GM18511 (cell line): ENCODE measurements around the gene RNF114.
"Not testable (repeated sequence)": the region's sequence is repeated elsewhere in the genome, so short reads cannot be mapped to it uniquely, and the experiment has no call there.

Experiments
- ATAC-seq: cut with Tn5 transposase; IDR thresholded peaks from one replicate; pipeline ENCODE4 v1.9.1; 2021; ENCODE audit warnings: mild to moderate bottlenecking, moderate library complexity; ENCODE audit not compliant: unreplicated experiment

RNF114 gene

DNA sequence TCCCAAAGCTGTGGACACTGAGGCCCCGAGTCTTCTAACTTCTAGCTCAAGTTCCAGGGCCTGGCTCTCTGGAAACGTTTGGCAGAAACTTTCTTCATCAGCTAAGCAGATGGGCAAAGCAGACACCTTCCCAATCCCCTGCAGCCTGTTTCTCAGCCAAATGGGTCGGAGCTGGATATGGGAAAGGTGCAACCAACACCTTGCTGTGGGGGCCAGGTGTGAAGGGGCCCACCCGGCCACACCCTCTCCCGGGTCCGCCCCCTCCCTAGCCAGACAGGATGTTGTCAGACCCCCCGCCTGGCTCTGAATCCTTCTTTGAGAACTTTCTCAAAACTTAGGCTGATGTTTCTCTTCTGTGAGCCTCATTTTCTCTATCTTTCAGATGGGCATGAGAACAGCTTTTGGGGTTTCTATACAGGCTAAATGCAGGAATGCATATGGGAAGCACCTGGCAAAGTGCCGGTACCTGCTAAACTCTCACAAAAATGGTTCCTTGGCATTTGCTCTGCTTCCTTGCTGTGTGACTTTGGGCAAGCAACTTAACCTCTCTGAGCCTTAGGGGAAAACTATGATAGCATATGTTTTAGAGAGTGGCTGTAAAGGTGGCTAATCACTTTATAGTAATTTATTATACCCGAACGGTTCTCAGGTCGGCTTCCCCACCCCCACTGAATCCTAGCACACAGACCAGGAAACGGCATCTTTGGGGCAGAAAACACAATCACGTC is 48.4 kb downstream of the RNF114 start:
- ATAC-seq = no peak

DNA sequence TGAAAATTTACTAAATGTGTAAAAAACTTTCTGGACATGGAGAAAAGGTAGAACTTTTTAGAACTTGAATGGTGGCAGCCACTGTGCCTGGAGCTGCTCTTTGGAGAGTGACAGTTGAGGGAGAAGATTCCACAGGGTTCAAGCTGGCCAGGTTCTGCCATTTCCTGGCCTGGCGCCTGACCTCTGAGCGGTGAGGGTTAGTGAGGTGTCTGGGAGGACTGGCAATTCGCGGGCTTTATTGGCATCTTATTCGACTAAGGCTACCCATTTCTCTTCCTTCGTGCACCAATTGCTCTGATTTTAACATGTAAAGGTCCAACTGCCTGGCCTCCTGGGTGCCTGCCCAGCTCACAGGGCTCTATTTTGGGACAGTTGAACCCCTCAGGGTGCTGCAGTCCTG is 49.0 kb downstream of the RNF114 start:
- no peak for ATAC-seq

GRCh38 chr20:49985617-49986016 is 49.4 kb downstream of the RNF114 start:
- ATAC-seq = no peak

DNA sequence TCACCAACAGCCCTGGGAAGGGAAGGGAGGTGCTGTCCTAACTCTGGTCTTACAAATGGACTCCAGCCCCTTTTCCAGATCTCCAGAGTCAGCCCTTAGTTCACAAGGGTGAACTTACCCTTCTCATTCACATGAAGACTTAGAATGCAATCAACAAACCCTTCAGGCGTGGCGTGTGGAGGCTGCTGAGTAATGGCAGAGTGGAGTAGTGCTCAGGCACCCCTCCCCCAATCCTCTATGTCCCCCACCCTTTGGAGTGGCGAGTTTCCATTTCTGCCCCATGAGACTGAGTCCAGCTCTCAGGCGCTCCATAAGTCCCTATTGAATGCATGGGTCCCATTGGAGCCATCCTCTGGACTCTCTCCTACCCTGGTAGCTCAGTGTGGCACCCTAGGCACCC is 49.9 kb downstream of the RNF114 start:
- no peak for ATAC-seq

- no peak for ATAC-seq
Observed at GRCh38 chr20:49987015-49987867, 51.0 kb downstream of the RNF114 start.

GRCh38 chr20:49987868-49988690 is 51.9 kb downstream of the RNF114 start:
- ATAC-seq = no peak

GRCh38 chr20:49989234-49990065 is 53.3 kb downstream of the RNF114 start:
- no peak for ATAC-seq

DNA sequence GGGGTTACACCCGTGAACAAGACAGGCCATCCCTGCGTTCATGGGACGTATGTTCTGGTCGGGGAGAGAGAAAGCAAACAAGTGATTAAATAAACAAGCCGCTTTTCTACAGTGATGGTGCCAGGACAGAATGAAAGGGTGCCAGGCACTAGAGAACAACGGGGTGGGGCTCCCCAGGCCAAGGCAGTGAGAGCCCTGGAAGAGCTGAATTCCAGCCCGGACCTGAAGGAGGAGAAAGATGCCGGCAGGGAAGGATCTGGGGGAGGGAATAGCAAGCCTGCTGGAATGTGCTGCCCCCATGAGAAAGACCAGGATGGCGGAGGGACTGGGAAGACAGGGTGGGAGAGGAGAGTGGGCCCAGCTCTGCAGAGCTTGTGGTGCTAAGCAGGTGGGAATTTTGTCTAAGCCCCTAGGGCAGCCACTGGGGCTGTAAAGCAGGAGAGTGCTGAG is 54.1 kb downstream of the RNF114 start:
- no peak for ATAC-seq

DNA sequence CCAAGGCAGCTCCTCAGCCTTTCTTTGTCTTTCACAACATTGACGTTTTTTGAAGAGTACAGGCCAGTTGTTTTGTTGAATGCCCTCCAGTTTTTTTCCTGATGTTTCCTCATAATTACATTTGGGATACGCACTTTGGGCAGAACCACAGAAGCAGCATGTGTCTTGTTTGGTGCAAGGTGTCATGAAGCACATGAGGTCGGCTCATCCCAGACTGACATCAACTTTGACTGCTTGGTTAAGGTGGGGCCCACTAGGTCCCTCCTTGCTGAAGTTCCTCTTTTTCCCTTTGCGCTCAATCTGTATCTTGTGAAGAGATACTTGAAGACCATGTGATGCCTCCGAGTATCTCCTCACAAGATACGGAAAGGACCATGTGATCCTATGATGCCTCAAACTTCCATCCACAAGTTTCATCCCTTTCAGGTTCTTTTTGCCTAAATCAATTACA is 57.1 kb downstream of the RNF114 start:
- no peak for ATAC-seq

DNA sequence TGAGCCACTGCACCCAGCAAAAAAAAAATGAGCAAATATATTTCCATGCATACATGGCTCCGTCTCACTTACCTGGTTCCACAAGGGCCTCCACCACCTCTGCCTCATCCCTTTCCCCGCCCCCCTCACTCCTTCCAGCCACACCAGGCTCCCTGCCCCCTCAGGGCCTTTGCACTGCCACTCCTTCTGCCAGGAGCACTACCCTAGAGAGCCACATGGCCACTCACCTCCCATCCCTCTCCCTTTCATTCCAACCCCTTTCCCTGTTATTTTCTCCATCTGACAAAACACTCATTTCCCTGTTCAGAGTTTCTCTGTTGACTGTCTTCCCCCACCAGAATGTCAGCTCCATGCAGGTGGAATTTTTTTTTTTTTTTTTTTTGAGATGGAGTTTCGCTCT is 59.4 kb downstream of the RNF114 start:
- no peak for ATAC-seq

GRCh38 chr20:49998478-49999188 is 62.4 kb downstream of the RNF114 start:
- ATAC-seq = not testable (repeated sequence)

DNA sequence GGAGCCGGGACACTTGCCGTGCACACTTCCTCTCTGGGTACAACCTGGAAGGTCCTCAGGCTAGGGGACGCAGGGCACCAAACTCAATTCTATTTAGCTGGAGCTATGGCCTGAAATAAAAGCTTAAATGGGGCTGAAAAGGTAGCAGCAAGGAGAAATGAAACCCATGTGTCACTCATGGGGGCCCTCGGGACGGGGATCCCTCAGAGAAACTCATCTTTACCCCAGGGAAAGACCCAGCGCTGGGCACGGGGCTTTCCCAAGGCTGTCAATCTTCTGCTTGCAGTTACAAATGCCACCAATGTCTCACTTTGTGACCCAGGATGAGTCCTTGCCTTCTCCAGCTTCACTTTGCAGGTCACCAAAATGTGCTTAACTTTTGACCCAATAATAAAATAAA is 63.1 kb downstream of the RNF114 start:
- peak; percentile 71 for ATAC-seq

- ATAC-seq = not testable (repeated sequence)
Observed at GRCh38 chr20:50000548-50001222, 64.5 kb downstream of the RNF114 start.

DNA sequence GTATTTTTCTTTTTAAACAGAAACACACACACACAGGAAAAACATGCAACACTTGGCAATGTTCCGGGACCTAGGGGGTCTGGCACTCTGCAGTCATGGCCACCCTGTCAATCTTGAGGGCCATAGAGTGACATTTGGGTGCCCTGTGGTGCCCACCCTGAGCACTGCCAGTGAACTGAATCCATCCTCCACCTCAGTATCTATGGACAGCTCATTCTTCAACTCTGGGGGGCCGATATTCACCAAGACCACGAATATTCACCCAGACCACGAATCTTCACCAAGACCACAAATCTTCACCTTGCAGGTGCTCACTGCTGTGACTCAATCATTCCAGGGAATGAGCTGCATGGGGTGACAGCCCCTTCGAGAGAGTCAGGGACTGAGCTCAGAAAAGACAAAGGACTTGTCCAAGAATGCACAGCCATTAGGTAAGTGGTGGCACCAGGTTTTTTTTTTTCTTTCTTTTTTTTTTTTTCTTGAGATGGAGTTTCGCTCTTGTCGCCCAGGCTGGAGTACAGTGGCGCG is 65.7 kb downstream of the RNF114 start:
- ATAC-seq = no peak

DNA sequence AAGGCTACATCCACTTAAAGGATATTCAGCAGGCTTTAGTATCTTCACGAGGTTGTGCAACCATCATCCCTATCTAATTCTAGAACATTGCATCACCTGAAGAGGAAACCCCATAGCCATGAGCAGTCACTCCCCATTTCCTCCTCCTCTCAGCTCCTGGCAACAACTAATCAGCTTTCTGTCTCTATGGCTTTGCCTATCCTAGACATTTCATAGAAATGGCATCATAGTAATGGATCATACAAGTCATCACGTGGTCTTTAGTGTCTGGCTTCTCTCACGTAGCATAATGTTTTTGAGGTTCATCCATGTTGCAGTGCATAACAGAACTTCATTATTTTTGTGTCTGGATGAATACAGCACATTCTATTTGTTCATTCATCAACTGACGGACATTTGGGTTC is 67.1 kb downstream of the RNF114 start:
- ATAC-seq = no peak
